Transverse colon (tissue), 4 donors: Measurements from ENCODE around the gene SYCE1.

Experiments
- CTCF ChIP-seq, 5 experiments: fragments of 200-600 bp in 3 of 5; fragments of 450-650 bp in 2 of 5; sonication (generic) in 3 of 5; IDR thresholded peaks; 1 replicate in 2 of 5; 2 replicates in 3 of 5; pipeline ENCODE4 v1.5.1; 2016 to 2017; ENCODE audit warnings: antibody characterized with exemption in 5 of 5, inconsistent platforms in 3 of 5, mild to moderate bottlenecking in 2 of 5, moderate library complexity in 1 of 5
- EP300 ChIP-seq: sonication (generic); formaldehyde crosslinking; IDR thresholded peaks from one replicate; pipeline ENCODE4 v1.6.1; 2017; ENCODE audit warnings: antibody characterized with exemption, low read depth
- POLR2A ChIP-seq: fragments of 450-650 bp; IDR thresholded peaks from one replicate; pipeline ENCODE4 v1.6.1; 2016; ENCODE audit warnings: antibody characterized with exemption, mild to moderate bottlenecking, moderate library complexity
- POLR2AphosphoS5 ChIP-seq, 3 donors: sonication (generic); formaldehyde crosslinking; IDR thresholded peaks; one replicate each; pipeline ENCODE4 v1.6.1; 2016; ENCODE audit warnings: antibody characterized with exemption in 3 of 3

- TF ChIP-seq CTCF (IDR thresholded peaks at IDR 0.05): no peak
- no peak for TF ChIP-seq EP300
- no peak for TF ChIP-seq POLR2A
- no peak for TF ChIP-seq POLR2AphosphoS5 (IDR thresholded peaks at IDR 0.05)
These were observed 8.0 kb downstream of the SYCE1 start for GRCh38 chr10:133557381-133557780.
